Measurements from ENCODE around the gene EPHB3.
"Not testable (repeated sequence)": the region's sequence is repeated elsewhere in the genome, so short reads cannot be mapped to it uniquely, and the experiment has no call there.

The EPHB3 gene

DNA sequence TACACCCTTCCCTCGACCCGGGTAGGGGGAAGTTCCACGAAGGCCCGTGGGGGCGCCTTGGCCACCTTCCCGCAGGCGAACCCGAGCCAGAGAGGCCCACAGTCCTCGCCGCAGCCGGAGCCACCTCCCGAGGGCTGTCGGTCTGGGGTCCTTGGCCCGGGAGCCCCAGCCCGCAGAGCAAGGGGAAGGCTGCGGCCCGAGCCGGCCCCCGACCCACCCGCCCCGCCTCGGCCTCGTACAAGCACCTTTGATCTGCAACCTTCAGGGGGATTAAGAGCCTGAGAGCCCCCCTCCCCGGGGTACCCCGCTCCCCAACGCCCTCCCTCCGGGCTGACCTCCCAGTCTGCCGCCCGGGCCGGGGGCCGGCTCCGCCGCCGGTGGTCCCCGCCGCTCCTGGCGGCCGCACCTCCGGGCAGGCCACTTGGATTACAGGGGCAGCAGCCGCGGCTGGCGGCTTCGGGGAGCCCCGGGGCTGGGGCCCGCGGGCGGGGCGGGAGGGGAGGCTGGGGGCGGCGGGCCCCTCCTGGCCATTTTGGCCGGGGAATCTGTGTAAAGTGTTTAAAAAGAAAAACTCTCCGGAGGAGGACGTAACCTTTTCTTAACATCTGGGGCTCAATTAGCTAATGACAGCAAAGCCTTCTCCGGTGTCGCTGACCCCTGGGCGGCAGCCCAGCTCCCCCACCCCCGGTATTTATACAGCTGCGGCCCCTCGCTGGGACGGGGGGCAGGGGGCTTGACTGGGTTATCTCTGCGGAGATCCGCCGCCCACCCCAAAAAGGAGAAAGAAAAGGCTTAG, 40.2 kb downstream of the EPHB3 start:
- no peak for DNase-seq

DNA sequence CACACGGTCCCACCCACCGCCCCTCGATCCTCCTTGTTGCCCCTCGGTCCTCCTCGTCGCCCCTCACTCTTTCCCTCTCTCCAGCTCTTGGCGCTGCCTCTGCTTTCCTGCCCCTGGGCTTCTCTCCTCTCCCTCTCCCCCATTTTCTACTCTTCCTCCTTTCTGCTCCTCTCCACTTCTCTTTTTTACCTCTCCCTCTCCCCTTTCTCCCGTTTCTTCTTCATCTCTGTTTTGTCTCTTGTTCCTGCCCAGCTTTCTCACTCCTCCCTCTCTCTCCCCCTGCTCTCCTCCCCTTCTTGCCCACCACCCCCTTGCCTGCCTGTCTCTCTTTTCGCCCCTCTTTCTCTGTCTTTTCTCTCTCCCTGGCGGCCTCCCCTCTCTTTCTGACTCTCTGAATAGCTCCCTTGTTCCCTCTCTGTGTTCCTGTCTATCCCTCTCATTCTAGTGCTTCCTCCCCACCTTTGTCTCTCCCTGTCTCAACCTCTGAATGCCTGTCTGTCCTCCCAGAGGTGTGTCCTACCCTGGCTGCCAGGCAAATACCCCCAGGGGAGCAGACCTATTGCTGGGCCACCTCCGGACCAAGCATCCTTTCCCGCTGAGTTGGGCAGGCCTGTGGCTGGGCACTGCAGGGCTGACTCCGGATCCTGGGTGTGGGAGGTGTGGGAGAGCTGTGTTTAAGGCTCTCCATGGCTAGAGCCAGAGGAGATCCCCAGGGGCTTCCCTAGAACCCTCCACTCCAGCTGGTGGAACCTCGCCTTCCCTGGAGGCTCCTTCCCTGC, 41.0 kb downstream of the EPHB3 start:
- DNase-seq, result no peak

- no peak for DNase-seq
Observed at GRCh38 chr3:184603151-184604030, 41.8 kb downstream of the EPHB3 start.

- no peak for DNase-seq
Observed at GRCh38 chr3:184604039-184604601, 42.5 kb downstream of the EPHB3 start.

GRCh38 chr3:184604615-184605290, 43.2 kb downstream of the EPHB3 start:
- no peak for DNase-seq

- no peak for DNase-seq
Observed at GRCh38 chr3:184608209-184608608, 46.6 kb downstream of the EPHB3 start.

DNA sequence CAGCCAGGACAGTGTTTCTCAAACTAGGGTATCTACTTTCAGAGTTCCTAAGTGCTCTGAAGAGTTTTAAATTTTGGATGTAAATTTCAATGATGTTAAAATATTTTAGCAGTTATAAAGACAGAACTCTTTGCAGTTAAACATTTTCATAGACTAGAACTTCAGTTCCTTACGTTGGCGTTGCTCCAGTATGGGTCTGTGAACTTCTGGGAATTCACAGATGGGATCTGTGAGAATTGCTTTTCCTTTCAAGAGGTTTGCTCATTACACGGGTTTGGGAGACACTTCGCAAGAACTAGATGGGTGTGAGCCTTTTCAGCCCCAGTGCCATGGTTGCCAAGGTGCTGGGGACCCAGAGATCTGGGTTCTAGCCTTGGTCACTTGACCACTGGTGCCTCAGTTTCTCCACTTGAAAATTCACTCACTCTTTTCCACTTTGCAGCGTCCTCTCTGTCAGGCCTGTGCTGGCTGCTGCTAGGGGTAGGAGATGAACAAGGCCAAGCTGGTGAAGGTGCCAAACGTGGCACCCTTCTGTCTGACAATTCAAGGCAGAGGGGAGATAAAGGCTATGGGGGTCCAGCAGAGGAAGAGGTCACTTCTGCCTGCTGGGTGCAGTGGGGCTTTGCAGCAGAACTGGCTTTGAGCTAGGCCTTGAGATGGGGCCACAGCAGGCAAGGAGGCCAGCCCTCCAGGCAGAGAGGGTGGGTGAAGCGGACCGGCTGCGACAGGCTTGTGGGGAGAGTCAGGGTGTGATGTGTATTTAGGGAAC, 48.1 kb downstream of the EPHB3 start:
- no peak for DNase-seq

DNA sequence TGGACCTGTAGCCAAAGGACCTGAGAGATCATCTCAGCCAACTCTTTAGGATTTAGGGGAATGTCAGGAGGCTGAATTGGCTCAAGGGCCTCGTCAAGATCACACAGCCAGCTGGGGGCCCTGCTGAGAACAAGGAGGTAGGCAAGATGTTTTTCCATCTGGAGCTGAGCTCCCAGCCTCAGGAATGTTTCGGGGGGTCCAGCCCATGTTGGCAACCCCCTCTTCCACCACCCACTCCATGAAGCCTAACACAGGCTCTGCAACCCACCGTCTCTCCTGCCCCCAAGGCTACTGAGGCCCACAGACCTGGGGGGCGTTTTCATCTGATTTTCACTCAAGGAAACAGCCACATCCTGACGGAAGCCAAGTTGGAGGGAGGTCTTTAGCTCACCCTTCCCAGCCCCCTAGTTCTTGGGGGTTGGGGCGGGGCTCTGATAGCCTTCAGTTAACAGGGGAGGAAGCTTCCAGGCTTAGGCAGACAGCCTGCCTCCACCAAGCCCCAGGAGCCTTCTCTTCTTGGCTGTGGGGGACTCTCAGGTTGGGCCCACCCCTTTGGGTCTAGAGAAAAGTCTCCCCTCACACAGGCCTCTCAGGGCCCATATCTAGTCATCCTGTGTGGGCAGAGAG, 48.8 kb downstream of the EPHB3 start:
- DNase-seq, result no peak

DNA sequence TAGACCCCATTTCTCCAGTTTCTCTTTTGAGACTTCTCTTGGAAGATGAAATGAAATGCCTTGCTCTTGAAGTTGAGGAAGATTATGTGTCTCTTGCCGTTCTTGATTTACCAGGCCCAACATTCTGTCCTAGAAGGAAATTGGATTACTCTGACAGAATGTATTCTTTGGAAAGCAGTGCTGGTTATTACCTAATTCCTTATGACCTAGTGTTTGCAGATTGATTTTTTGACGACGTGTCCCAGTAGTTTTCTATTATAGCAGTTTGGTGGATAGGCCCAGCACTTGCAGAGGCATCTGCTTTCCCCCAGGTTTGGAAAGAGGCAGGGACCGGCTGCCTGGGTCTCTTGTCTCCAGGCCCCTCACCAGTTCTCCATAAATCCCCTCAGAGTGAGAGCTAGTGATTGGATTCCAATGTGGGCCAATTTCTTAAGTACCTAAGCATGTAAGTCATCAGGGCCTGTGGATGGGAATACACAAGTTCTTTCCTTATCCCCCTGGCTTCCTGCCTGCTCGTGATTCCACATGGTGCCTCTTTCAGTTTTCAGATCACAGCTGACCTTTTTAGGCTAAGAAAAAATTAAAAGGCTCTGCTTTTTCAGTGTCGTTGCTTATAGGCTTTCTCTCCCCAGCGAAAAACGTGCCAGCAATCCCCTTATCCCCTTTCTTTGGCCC, 50.2 kb downstream of the EPHB3 start:
- no peak for DNase-seq

DNA sequence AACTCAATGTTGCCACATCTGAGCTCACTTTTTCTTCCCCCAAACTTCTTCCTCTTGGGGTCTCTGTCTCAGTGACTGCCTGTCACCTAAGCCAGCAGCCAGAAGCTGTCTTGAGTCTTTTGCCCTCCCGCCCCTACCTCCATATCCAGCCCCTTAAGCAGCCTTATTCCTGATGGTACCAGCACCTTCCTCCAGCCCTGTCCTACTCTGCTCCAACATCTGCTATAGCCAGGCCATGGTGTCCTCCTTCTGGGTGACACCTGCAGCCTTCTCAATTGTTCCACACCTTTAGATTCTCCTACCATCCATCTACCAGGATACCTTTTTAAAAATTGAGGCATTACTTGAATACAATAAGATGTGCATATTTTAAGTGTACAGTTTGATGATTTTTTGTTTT, 53.8 kb downstream of the EPHB3 start:
- DNase-seq, result no peak

DNA sequence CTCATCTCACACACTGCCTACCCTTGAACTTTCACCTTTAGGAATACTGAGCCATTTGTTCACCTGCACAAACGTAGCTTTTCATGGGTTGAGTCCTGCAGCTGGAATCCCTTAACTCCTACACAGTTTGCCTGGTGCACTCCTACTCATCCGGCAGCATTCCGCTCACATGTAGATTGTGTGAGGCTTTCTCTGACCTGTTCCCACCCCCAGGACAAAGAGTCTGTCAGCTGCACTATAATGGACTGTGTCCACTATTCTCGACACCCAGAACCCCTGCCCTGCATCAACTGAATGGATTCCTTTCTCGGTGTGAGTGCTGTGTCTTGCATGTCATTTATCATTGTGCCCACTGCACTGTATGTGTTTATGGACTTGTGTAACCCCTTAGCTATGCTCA, 54.9 kb downstream of the EPHB3 start:
- DNase-seq, result no peak

GRCh38 chr3:184617306-184617705, 55.7 kb downstream of the EPHB3 start:
- DNase-seq, result not testable (repeated sequence)

GRCh38 chr3:184618811-184619210, 57.2 kb downstream of the EPHB3 start:
- DNase-seq, result no peak

- no peak for DNase-seq
Observed at GRCh38 chr3:184619369-184619768, 57.8 kb downstream of the EPHB3 start.

DNA sequence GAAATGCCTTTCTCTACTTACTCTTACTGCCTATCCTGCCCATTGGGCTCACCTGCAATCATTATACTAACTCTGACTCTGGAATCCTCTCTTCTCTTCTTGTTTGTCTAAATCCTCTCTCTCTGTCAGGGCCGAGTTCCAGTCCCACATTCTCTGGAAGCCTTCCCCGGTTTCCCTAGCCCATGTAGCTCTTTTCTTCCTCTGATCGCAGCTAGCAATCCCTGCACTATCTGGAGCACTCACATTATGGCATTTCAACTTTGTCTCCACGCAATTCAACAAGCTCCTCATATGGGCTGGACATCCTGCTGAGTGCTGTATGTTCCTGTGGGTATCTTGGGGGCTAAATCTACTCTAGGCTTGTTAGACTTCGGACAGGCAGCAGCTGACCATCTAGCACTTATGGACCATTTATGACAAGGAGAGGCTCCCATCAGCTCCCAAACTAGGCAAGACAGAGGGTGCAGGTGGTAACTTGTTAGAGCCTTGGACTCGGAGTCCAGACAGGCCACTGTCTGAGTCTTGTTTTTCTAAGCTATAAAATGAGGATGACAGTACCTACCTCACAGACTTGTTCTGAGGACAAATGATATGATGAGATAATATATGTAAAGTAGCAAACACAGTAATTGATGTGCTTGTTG, 58.3 kb downstream of the EPHB3 start:
- DNase-seq, result no peak

DNA sequence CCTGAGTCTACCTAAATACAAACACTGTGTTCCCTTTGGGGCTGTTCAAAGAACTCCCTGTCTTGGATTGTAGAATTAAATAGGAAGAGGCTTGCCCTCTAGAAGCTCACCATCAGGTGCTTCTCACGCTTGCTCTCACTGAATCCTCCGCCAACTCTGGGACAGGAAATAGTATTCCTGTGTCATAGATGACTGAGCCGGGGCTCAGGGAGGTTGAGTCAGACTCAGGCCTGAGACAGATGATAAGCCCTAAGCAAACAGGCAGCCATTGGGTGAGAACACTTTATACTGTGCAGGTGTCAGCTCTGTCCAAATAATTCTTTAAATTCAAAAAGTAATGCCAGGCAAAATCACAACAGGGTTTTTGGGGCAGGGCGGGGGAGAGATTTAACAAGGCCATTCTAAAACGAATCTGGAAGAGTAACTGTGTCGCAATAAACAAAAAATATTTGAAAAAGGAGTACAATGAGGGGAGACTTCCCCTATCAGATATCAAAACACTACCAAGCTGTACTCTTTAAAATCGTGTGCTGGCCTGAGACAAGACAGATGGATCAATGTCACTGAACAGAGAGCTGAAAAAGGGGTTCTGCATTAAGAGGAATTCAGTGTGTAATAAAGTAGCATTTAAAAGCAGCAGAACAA, 59.0 kb downstream of the EPHB3 start:
- no peak for DNase-seq

- not testable (repeated sequence) for DNase-seq
Observed at GRCh38 chr3:184622156-184622555, 60.6 kb downstream of the EPHB3 start.

DNA sequence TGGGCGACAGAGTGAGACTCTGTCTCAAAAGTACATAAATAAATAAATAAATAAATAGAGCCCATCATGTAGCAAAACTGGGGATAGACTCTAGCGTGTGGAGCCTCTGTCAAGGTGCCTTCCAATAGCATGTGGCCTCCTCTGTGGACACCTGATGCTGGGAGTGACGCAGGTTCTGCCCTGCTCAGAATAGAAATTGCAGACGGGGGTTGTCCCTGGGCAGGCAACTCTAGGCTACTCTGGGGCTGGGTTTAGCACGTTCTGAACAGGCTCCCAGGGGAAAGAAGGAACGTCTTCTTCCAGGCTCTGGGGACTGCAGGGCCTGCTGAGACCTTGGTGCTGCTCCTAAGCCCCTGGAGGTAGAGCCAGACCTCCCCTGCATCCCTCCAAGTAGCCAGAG, 65.3 kb downstream of the EPHB3 start:
- DNase-seq, result no peak

GRCh38 chr3:184629555-184630160, 68.1 kb downstream of the EPHB3 start:
- no peak for DNase-seq

Data from hematopoietic multipotent progenitor cell treated with erythropoietin and hydrocortisone succinate and interleukin-3 and kit ligand, for 8 days (in vitro differentiated cells).